ENCODE results near the gene KCTD13. TPM values are rescaled to one million over a fixed set of nuclear protein-coding genes. Genes with fewer than 3 reads are reported as not detected.

The KCTD13 gene
- total RNA-seq, 2 donors from 2014 or later, result 14.3 to 49.1 TPM

- Histone ChIP-seq H3K9me3 (no peaks in the 10 kb centered on the region), H3K4me1 (peaks cover 25% of the 10 kb centered on the region), H3K4me3 (no peak overlapping the region), H3K27me3 (no peaks in the 10 kb centered on the region), H3K27ac (no peak overlapping the region), H3K36me3 (replicated peaks in 1 of 2; ENCODE audit: insufficient read depth in 1 of 2, low read depth in 2 of 2) (no peaks in the 10 kb centered on the region)
- ATAC-seq, result no peak
- intact Hi-C loops (cut with DNase I), result no loop called here
- no peak for DNase-seq
- TF ChIP-seq POLR2A (IDR thresholded peaks at IDR 0.05), result no peak
- TF ChIP-seq CTCF (IDR thresholded peaks at IDR 0.05), result no peak
- WGBS, 2 donors, result 27 to 45% methylated on average over 9 of the region's 9 CpGs
Measured at GRCh38 chr16:29898135-29898803, 27.8 kb downstream of the KCTD13 start.

GRCh38 chr16:29897333-29897732 is 28.7 kb downstream of the KCTD13 start:
- no peak for ATAC-seq

GRCh38 chr16:29896841-29897240 is 29.2 kb downstream of the KCTD13 start:
- DNase-seq, result no peak

More at GRCh38 chr16:29897333-29897732, 28.7 kb downstream of the KCTD13 start:
- DNase-seq, result no peak
- intact Hi-C loops (cut with DNase I), result no loop called here
- Histone ChIP-seq H3K27ac (no peak overlapping the region), H3K9me3 (no peaks in the 10 kb centered on the region), H3K36me3 (replicated peaks in 1 of 2; ENCODE audit: insufficient read depth in 1 of 2, low read depth in 2 of 2) (no peaks in the 10 kb centered on the region), H3K27me3 (no peaks in the 10 kb centered on the region), H3K4me1 (peaks cover 25% of the 10 kb centered on the region), H3K4me3 (no peak overlapping the region)
- TF ChIP-seq POLR2A (IDR thresholded peaks at IDR 0.05) (no peak), CTCF (IDR thresholded peaks at IDR 0.05) (no peak)
- 64 to 66% methylated on average over 4 of the region's 4 CpGs for WGBS, 2 donors

GRCh38 chr16:29894352-29894751 is 31.7 kb downstream of the KCTD13 start:
- no peak overlapping the region for H3K27ac ChIP-seq
- H3K4me3 ChIP-seq, result no peak overlapping the region
- ATAC-seq (no peak), DNase-seq (no peak)
- intact Hi-C loops (cut with DNase I), result no loop called here
- 67 to 73% methylated on average over 4 of the region's 4 CpGs for WGBS, 2 donors
- H3K27me3 ChIP-seq, result no peaks in the 10 kb centered on the region
- H3K4me1 ChIP-seq, result peaks cover 10% of the 10 kb centered on the region
- H3K9me3 ChIP-seq, result no peaks in the 10 kb centered on the region
- TF ChIP-seq CTCF (IDR thresholded peaks at IDR 0.05), result no peak
- TF ChIP-seq POLR2A (IDR thresholded peaks at IDR 0.05), result no peak
- no peaks in the 10 kb centered on the region for H3K36me3 ChIP-seq (replicated peaks in 1 of 2; ENCODE audit: insufficient read depth in 1 of 2, low read depth in 2 of 2)

More at GRCh38 chr16:29896841-29897240, 29.2 kb downstream of the KCTD13 start:
- H3K9me3 ChIP-seq, result no peaks in the 10 kb centered on the region
- H3K36me3 ChIP-seq (replicated peaks in 1 of 2; ENCODE audit: insufficient read depth in 1 of 2, low read depth in 2 of 2), result no peaks in the 10 kb centered on the region
- no peaks in the 10 kb centered on the region for H3K27me3 ChIP-seq
- TF ChIP-seq POLR2A (IDR thresholded peaks at IDR 0.05), result no peak
- no peak for TF ChIP-seq CTCF (IDR thresholded peaks at IDR 0.05)
- intact Hi-C loops (cut with DNase I), result no loop called here
- peaks cover 25% of the 10 kb centered on the region for H3K4me1 ChIP-seq
- no peak for ATAC-seq
- H3K4me3 ChIP-seq, result no peak overlapping the region
- 61 to 75% methylated on average over 7 to 14 of the region's 15 CpGs for WGBS, 2 donors
- no peak overlapping the region for H3K27ac ChIP-seq

- no peak for ATAC-seq
- Histone ChIP-seq H3K4me1 (peaks cover 3% of the 10 kb centered on the region), H3K27ac (no peak overlapping the region), H3K27me3 (no peaks in the 10 kb centered on the region), H3K36me3 (replicated peaks in 1 of 2; ENCODE audit: insufficient read depth in 1 of 2, low read depth in 2 of 2) (no peaks in the 10 kb centered on the region), H3K4me3 (no peak overlapping the region), H3K9me3 (no peaks in the 10 kb centered on the region)
- TF ChIP-seq POLR2A (IDR thresholded peaks at IDR 0.05) (no peak), CTCF (IDR thresholded peaks at IDR 0.05) (no peak)
- WGBS, 2 donors, result 92% methylated on average over 3 of the region's 3 CpGs
- intact Hi-C loops (cut with DNase I), result no loop called here
- DNase-seq, result no peak
Measured at GRCh38 chr16:29893553-29893952, 32.5 kb downstream of the KCTD13 start.

All from body of pancreas (tissue), 4 donors.